Measurements from ENCODE around the gene MRPL55.

Gene MRPL55

DNA sequence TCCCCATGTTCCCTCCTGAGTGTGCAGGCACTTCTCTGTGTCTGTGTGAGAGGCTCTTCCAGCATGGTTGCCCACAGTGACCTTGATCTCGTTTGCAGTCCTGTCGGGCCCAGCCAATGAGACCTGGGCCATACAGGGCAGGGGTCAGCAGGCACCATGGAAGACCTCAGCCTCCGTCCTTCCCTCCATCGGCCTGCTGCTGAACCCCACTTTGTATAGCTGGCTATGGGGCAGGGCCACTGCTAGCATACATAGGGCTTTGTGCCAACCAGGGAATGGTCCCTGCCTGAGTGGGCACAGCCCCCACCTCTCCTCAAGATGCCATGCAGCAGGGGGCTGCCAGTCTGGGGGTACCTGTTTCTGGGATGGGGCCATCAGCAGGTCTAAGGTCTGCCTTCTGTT lies 9.8 kb downstream of the MRPL55 start:
- no peak for DNase-seq

DNA sequence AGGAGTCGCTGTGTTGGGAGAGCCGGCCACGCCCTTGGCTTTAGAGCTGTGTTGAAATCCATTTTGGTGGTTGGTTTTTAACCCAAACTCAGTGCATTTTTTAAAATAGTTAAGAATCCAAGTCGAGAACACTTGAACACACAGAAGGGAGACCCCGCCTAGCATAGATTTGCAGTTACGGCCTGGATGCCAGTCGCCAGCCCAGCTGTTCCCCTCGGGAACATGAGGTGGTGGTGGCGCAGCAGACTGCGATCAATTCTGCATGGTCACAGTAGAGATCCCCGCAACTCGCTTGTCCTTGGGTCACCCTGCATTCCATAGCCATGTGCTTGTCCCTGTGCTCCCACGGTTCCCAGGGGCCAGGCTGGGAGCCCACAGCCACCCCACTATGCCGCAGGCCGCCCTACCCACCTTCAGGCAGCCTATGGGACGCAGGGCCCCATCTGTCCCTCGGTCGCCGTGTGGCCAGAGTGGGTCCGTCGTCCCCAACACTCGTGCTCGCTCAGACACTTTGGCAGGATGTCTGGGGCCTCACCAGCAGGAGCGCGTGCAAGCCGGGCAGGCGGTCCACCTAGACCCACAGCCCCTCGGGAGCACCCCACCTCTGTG lies 10.7 kb downstream of the MRPL55 start:
- no peak for DNase-seq

DNA sequence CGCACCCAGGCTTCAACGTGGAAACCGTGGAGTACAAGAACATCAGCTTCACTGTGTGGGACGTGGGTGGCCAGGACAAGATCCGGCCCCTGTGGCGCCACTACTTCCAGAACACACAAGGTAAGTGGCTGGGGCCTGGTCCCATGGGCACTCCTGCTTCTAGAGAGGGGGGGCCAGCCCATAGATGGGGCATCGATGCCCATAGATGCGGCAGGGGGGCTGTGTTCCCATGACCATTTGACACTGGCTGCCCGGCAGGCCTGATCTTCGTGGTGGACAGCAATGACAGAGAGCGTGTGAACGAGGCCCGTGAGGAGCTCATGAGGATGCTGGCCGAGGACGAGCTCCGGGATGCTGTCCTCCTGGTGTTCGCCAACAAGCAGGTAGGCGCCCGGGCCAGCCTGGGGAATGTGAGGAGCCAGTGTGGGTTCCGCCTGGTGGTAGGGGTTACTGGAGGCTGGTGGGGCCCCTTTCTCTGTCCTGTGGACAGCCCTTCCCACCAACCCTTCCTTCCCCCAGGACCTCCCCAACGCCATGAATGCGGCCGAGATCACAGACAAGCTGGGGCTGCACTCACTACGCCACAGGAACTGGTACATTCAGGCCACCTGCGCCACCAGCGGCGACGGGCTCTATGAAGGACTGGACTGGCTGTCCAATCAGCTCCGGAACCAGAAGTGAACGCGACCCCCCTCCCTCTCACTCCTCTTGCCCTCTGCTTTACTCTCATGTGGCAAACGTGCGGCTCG lies 11.6 kb downstream of the MRPL55 start:
- DNase-seq, result no peak

DNA sequence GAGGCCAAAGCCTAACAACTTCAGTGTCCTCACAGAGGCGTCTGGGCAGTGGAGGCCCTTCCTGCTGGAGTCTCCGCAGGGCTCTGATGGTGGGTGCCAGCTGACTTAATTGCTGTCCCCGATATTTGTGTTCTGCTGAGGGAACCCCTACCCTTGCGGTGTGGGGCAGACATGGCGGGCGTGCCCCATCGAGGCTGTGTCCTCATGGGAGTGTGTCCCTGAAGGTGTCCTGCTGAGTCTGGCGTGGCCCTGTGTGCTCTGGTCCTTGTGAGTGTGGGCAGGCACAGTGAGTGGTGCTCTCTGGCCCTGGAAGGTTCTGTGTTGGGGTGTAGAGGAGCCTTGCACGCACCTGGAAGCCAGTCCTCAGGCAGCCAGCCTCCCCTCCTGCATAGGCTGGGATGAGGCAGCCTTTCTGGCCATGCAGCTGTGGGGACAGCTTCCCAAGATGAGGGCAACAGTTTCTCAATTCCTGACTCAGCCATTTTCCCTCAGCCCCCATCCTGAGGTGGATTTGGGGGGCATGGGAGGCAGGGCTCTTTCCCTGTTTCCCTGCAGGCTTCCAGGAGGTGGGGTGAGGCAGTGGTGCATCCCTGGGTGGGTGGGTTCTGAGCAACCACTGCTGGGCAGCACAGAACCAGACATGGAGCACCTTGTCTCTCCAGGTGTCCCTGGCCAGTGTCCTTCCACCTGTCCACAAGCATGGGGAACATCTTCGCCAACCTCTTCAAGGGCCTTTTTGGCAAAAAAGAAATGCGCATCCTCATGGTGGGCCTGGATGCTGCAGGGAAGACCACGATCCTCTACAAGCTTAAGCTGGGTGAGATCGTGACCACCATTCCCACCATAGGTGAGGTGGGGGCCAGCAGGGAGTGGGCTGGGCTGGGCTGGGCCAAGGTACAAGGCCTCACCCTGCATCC lies 12.4 kb downstream of the MRPL55 start:
- DNase-seq, result no peak

DNA sequence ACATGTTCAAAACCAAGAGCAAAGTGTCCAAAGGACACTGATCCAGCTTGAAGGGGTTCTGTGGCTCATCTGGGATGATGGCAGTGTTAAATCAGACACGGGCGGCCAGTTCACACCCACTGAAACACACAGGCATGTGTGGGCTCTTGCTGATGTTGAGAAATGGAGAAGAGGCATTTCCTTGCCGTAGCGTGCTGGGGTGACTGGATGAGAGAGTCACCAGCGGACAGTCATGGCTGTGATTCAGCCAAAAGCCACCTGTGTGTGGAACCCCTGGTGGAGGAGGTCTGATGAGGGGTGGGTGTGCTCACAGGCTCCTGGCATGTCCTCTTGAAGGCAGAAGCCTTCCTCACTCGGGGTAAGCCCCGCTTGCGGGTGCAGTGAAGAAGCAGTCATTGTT lies 13.2 kb downstream of the MRPL55 start:
- no peak for DNase-seq

DNA sequence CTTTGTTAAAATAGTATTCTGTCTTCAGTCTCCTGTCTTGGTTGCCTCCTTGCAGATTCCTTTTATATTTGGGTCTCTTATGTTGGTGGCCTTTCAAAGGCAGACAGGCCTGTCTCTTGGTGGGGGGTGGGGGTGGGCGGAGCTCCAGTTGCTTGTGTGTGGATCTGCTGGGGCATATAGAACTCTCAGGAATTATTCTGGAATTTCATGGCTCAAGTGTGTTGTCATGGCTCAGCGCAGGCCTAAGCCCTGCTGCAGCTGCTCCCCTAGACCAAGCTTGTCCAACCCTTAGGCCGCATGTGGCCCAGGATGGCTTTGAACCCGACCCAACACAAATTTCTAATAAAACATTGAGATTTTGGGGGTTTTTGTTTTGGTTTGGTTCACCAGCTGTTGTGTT lies 13.9 kb downstream of the MRPL55 start:
- no peak for DNase-seq

DNA sequence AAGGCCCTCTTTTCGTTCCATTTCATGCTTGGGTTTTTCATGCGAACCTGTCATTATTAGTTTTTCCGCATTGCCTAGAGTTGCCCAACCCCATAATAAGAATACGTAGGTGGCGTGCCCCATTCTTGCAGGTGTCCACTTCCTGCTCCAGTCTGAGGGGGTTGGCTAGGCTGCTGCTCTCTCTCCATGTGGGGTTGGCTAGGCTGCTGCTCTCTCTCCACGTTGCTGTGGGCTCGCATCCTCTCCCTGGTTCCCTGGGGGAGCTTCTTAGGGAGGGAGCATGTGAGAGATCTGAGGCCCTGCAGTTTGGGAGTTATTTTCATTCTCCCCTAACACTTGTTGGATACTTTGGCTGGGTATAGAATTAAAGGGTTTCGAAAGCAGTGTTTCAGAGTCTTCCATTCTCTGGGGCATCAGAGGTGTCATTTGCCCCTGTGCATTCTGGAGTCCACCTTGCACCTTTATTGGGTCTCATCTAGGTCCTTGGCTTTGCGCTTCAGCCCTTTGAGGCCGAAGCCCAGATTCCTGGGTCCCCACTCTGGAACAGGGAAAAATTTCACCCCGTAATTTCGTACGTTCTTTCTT lies 14.6 kb downstream of the MRPL55 start:
- DNase-seq, result no peak

DNA sequence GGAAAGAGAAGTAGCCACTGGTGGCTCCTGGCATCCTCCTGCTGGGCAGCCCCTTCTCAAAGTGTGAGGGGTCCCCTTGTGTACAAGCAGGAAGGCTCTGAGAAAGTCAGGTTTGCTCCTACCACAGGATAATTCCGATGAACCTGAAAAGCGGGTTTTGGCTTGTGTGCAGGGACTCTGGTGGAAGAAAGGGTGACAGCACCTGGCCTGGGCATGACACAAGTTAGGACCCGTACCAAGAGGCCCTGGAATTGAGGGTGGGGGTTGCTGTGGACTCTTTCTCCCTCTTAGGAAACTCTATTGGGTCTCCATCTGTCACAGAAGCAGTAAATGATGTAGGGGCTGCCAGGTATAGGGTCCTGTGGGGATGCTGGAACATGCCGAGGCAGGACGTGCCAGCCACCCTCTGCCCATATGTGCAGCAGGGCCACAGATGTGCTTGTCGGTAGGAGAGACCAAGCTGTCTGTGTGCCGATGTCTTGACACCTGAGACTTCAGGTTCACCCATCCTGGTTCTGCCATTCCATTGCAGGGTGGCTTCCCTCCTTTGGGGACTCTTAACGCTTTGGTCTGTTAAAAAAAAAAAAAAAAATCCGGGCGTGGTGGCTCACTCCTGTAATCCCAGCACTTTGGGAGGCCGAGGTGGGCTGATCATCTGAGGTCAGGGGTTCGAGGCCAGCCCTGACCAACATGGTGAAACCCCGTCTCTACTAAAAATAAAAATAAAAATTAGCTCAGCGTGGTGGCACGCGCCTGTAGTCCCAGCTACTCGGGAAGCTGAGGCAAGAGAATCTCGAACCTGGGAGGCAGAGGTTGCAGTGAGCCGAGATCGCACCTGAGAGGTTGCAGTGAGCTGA lies 15.8 kb downstream of the MRPL55 start:
- no peak for DNase-seq

DNA sequence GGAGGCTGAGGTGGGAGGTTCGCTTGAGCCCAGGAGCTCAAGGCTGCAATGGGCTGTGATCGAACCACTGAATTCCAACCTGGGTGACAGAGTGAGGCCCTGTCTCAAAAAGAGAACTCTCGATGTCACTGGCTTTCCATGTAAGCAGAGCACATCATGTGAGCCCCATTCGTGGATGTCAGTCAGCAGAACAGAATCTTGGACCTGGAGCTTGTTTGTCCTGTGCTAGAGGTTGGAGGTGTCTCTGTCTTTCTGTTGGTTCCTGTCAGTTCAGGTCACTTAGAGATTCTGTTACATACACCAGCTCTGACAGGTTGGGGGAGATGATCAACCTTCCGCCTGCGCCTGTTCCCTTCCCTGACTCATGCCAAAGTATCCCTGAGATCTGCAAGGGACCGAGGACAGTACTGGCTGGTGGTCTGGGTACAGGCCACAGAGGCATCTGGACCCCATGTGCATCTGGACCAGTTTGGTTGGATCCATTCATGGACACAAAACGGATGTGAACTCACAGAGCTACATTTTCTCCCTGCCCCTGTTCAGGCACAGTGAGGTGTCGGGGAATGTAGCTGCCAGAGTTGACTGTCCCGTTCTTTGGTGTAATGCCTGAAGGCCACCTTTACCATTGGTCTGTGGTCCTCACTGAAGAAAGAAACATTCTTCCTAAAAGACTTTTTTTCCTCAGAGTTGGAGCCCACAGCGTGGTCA lies 16.6 kb downstream of the MRPL55 start:
- no peak for DNase-seq

DNA sequence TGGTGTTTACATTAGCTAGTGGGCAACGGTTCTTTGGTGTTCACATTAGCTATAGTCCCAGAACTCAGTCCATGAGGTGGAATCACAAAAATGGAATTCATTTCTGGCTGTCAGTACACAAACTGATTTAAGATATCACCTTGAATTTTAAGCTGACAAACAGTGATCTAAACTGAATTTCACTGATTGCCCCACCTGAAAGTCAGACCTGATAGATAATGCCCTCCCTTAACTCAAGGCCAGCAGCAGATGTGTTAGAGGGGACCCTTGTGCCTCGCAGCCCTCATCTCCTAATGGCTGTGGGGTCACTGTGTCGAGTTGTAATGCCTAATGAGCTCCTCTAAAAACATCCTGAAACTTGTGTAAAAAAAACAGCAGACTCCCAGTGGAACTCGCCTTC lies 18.0 kb downstream of the MRPL55 start:
- no peak for DNase-seq

DNA sequence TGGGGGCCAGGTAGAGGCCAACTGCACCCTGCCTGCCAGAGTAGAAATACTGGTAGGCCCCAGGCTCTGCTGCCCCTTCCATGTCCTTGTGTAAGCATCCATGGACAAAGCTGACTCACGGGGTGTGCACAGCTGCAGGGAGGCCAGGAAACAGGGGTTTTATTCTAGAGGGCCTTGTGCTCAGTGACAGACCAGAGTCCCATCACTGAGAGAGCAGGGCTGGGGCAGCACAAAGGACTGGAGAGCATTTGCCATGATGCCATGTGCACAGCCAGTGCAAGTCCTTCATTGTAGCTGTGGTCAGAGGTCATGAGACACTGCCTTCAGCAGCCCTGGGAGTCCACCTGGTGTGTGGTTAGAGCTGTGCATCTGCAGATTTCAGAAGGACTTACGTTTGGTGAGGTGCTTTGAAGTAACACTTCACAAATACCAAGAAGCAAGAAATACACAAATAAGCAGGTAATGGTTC lies 18.5 kb downstream of the MRPL55 start:
- DNase-seq, result no peak

DNA sequence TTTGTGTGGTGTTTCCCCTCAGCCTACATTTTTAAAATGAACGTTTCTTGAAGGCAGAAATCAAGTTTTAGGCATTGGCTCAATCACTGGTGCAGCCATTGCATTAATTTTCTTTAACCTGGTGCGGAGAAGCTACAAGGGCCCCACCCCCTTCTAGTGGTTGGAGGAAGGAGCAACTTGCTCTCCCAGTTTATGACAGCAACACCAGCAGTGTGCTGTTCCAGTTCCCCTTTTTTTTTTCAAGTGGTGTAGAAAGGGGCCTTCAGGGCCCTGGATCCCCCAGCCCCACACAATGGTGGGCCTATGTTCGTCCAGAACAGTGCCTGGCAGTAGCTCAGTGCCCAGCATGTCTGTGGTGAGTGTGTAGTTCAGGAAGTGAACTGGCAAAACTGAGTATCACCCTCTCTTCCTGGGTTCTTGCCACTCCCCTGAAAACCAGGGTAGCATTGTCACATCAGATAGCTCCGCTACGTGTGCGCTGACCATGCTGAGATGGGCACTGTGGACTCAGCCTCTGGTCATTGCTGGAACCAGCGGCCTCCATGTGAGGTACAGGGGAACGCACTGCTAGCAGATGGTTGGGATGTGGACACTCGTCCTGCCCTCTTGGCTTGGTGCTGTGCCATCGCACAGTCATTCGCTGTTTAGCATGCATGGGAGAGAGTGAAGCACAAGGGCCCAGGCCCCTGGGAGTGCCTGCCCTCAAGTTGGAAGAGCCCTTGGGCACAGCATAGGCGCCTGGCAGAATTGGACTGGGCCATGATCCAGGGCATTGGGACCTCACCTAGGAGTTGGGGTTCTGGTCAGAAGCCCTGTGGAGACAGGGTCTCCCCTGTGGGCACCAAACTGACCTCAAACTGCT lies 19.3 kb downstream of the MRPL55 start:
- DNase-seq, result no peak

DNA sequence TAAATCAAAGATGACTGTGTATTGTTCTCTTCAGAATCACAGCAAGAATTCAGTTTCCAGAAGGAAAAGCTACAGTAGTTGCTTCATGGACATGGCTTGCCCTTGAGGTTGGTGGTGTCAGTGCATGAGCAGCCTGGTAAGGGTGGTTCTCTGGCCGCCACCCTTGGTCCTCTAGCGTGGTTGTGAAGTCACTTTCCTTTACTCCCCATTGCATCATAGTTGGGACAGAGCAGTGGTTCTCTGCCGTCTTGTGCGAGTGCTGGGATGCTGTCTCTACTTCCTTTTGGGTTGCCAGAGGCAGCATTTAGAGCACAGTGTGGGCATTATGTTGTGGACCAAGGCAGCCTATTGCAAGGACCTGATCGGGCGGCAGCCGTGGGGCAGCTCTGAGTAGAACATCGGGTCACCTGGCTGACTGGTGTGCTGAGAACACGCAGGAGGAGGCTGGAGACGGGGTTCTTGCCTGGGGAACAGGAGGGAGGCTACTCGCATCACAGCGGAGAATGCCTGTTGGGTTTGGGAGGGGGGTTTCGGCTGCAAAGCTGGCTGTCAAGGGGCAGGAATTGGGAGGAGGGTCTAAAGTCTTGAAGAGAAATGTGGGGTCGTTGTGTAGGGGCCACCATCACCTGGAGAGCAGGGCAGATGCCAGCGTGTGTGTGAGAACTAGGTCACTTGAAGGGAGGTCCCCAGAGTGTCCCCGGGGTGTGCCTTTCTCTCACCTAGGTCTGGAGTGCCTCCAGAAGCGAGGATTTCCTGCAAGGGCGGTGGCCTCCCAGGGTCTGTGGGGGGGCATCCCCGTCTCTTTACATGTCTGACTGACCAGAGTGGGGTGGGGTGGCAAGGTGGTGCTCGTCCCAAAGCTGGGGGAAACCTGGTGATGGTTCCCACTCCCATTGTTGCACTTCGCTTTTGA lies 20.3 kb downstream of the MRPL55 start:
- DNase-seq, result no peak

DNA sequence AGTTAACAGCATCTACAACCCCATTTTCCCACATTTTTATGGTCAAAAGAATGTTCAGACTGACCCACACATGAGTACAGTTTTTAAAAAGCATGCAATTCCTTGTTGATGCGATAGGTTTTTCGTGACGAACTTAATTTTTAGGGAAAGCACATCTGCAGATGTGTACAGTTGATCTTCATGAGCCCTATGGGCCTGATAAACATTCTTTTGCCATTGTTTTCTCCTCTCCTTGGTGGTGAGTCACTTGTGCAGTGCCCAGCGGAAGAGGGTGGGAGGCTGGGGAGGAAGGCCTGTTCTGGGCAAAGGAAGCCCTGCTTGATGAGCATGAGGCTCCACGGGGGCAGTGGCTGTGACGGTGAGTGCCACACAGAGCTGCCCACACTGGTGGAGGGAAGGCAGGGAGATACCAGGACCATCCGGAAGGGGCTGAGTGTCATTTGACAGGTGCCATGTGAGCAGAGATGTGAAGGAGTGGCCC lies 21.3 kb downstream of the MRPL55 start:
- no peak for DNase-seq

DNA sequence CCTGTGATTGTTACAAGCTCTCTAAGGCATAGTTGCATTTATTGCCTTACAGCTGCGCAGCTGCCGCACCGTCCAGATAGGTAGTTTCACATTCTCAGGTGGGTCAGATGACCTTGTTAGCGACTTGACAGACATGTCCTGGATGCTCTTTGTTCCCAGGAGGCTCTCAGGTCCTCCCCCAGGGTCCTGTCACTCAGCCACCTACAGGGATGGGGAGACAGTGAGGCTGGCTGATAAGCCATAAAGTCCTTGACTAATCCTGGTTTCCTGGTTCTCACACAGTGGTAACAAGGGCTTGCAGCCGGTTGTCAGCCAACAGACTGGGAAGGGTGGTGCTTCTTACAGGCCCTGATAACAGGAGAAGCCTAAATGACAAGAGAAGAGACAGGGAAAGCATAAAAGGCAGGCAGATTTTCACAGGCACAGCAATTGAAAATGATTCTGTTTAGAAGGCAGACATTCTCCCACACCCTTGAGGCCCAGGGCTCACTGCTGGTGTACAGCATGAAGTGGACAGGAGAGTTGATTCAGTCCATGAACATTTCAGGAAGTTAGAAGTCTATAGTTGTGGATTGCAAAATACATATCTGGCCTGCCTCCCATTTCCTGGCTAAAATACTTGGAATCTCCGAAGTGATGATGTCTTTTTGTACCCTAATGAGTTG lies 23.7 kb downstream of the MRPL55 start:
- no peak for DNase-seq

DNA sequence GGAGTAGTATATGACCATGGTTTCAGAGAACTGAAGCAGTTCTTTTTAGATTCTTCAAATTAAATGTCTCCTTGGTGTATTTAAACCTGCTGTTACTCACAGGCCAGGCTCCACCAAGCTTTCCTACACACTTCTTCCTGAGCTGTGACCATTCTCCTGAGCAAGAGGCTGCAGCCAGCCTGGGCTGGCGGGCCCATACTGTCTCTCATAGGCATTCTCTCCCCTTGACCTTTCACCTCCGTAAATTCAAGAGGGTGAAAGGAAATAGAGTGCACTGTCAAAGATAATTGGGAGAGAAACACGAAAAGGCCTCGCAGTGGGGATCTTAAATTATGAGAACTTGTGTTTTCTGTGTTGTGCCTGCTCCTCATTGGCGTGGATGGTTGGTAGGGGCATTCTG lies 24.3 kb downstream of the MRPL55 start:
- no peak for DNase-seq

DNA sequence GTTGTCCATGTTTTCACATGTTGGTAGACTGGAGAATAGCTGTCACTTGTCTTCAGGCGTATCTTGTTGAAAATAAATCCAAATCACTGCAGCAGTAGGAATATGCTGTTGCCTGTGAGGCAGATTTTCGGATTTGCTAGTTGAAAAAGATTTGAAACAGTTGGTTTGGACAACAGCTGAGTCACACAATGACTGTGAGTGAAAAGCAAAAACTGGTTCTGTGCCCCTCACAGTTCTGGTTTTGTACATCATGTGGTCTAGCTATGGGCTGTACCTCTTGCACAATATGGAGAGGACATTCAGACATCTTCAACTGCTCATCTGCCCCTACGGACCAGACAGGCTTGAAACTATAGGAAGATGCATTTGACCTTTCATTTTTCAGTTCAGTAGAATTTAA lies 24.8 kb downstream of the MRPL55 start:
- DNase-seq, result no peak

DNA sequence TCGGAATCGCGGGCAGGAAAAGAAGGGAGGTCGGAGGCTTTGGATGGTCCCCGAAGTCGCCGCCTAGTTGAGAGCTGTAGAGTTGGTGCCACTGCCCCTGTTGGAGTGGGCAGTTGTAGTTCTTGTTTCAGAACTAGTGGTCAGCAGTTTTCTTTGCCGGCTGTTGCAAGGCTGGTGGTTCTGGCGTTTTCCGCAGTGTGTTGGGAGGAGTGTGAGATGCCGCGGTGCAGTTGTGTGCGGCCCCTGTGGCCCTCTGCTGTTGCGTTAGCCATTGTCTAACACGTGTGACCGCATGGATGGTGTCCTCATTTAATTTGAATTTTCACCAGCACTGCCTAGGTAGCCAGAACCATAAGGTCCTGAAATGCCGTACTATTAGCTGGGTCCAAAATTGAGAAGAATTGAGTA lies 25.2 kb downstream of the MRPL55 start:
- no peak for DNase-seq

Measured in hippocampal formation (tissue), 2 donors.